Thyroid gland (tissue), 4 donors: Measurements from ENCODE around the gene ADARB2.

ENCODE experiments used
- POLR2A ChIP-seq, 2 donors: fragments of 450-650 bp; IDR thresholded peaks; one replicate each; pipeline ENCODE4 v1.6.1; 2017; ENCODE audit warnings: antibody characterized with exemption in 2 of 2, mild to moderate bottlenecking in 2 of 2, moderate library complexity in 1 of 2
- TF ChIP-seq, protein P1 (sequence below), 6 experiments: fragments of 200-600 bp in 3 of 6; fragments of 450-650 bp in 3 of 6; sonication (generic) in 3 of 6; IDR thresholded peaks; one replicate each; pipeline ENCODE4 v1.5.1; 2016 to 2019; ENCODE audit warnings: antibody characterized with exemption in 6 of 6, mild to moderate bottlenecking in 2 of 6, inconsistent platforms in 1 of 6, moderate library complexity in 1 of 6

DNA sequence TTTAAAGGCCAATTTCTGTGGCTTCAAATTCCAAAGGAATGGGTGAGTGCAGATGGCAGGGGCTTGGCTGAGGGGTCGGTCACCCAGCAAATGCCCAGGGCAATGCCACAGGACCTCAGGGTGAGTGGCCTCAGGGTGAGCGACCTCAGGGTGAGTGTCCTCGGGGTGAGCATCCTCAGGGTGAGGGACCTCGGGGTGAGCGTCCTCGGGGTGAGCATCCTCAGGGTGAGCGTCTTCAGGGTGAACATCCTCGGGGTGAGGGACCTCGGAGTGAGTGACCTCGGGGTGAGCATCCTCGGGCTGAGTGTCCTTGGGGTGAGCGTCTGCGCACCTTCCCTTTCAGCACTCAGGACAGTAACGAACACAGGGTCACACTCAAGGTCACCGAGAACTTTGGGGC lies 59.2 kb downstream of the ADARB2 start:
- TF ChIP-seq, protein P1, sequence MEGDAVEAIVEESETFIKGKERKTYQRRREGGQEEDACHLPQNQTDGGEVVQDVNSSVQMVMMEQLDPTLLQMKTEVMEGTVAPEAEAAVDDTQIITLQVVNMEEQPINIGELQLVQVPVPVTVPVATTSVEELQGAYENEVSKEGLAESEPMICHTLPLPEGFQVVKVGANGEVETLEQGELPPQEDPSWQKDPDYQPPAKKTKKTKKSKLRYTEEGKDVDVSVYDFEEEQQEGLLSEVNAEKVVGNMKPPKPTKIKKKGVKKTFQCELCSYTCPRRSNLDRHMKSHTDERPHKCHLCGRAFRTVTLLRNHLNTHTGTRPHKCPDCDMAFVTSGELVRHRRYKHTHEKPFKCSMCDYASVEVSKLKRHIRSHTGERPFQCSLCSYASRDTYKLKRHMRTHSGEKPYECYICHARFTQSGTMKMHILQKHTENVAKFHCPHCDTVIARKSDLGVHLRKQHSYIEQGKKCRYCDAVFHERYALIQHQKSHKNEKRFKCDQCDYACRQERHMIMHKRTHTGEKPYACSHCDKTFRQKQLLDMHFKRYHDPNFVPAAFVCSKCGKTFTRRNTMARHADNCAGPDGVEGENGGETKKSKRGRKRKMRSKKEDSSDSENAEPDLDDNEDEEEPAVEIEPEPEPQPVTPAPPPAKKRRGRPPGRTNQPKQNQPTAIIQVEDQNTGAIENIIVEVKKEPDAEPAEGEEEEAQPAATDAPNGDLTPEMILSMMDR (IDR thresholded peaks at IDR 0.05): no peak
- TF ChIP-seq POLR2A (IDR thresholded peaks at IDR 0.05): no peak
